ENCODE measurements around the gene CAPZA3.

DNA sequence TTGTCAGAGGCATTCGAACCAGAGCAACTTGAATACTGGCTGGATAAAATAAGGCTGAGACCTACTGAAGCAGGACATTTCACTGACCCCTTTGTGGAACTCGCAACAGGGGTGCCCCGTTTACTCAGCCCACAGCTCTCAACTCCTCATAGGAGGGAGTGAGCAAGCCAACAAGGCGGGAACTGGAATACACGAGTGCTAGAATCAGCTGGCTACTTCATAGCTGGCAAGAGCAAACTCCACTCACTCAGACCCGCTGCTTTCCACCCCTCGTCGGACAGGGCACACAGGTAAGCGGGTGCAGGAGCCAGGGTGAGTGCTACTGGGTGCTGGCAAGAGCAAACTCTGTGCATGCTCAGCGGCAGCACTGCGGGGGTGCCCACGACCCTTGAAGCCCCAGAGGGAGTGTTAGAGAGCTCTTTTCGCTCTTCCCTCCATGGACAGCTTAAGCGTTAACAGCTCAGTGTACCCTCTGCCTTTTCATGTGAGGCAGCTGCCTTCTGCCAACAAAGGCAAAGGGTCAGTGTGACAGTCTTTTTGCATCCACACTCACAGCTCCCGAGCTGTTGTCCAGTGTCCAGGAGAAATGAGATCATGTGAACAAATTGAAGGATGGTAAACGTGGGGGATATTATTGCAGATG is 15.7 kb downstream of the CAPZA3 start:
- no peak for TF ChIP-seq CTCF (IDR thresholded peaks at IDR 0.05; ENCODE audit: poor library complexity)
- TF ChIP-seq EZH2 (IDR thresholded peaks at IDR 0.05; ENCODE audit: borderline replicate concordance): no peak

Data from hepatocyte (in vitro differentiated cells).